Karpas-422 (cell line): ENCODE data around the gene CSNK2B. TPM values are rescaled to one million over a fixed set of nuclear protein-coding genes. Genes with fewer than 3 reads are reported as not detected.
A peak's percentile ranks its signal among the peaks of the same experiment; 100 is the strongest.

ENCODE experiments used
- DNase-seq: peaks from one replicate; pipeline ENCODE4 v3.0.0-alpha.2; 2015
- H2AFZ ChIP-seq: fragments of 200-600 bp; sonication (generic); 2 replicates; pipeline ENCODE4 v1.6.1; 2014; ENCODE audit warnings: antibody characterized with exemption, low read length, mixed read lengths
- H3K27ac ChIP-seq: fragments of 200-600 bp; sonication (generic); 2 replicates; pipeline ENCODE4 v1.5.1; 2014; ENCODE audit warnings: mild to moderate bottlenecking, low read length, moderate library complexity
- H3K27me3 ChIP-seq: fragments of 200-600 bp; sonication (generic); 2 replicates; pipeline ENCODE4 v1.6.1; 2014; ENCODE audit warnings: low read length, mixed read lengths
- H3K36me3 ChIP-seq: fragments of 200-600 bp; sonication (generic); 2 replicates; pipeline ENCODE4 v1.6.1; 2014; ENCODE audit warnings: low read length, mixed read lengths; ENCODE audit not compliant: insufficient read depth
- H3K4me1 ChIP-seq: fragments of 200-600 bp; sonication (generic); 2 replicates; pipeline ENCODE4 v1.6.1; 2014; ENCODE audit warnings: mild to moderate bottlenecking, low read length, mixed read lengths
- H3K4me2 ChIP-seq: fragments of 200-600 bp; sonication (generic); 2 replicates; pipeline ENCODE4 v1.6.1; 2014; ENCODE audit warnings: low read length, low read depth, mild to moderate bottlenecking; ENCODE audit not compliant: poor library complexity, severe bottlenecking
- H3K4me3 ChIP-seq: fragments of 200-600 bp; sonication (generic); 2 replicates; pipeline ENCODE4 v1.5.1; 2014; ENCODE audit warnings: mild to moderate bottlenecking, antibody characterized with exemption, low read length, mixed read lengths
- H3K79me2 ChIP-seq: fragments of 200-600 bp; sonication (generic); 2 replicates; pipeline ENCODE4 v1.6.1; 2014; ENCODE audit warnings: mild to moderate bottlenecking, low read length, mixed read lengths
- H3K9ac ChIP-seq: fragments of 200-600 bp; sonication (generic); 2 replicates; pipeline ENCODE4 v1.6.0; 2014; ENCODE audit warnings: low read length
- H3K9me2 ChIP-seq: fragments of 200-600 bp; sonication (generic), shearing (Covaris generic); replicated peaks from 2 replicates; pipeline ENCODE4 v1.6.0; 2014; ENCODE audit warnings: mild to moderate bottlenecking, low read length, moderate library complexity; ENCODE audit not compliant: insufficient read depth
- H3K9me3 ChIP-seq: fragments of 300-700, 200-600 bp; sonication (generic); 2 replicates; pipeline ENCODE4 v1.6.1; 2014; ENCODE audit warnings: low read length, mixed read lengths
- H4K20me1 ChIP-seq: fragments of 200-600 bp; sonication (generic); 2 replicates; pipeline ENCODE4 v1.6.1; 2014; ENCODE audit warnings: mild to moderate bottlenecking, antibody characterized with exemption, low read length, low read depth; ENCODE audit not compliant: insufficient read depth
- total RNA-seq: library from RNA; depleted of rRNA; stranded (reverse); fragments of >200 nt; shearing (Covaris generic); gene quantifications from 2 replicates; pipeline ENCODE4 v1.2.3, GENCODE V29; 2014; ENCODE audit warnings: low replicate concordance

CSNK2B gene
- total RNA-seq, 1 experiment from 2014 or later: 212 TPM

GRCh38 chr6:31689249-31690110 lies 23.6 kb downstream of the CSNK2B start:
- no peak overlapping the region for H2AFZ ChIP-seq
- no peaks in the 10 kb centered on the region for H3K27me3 ChIP-seq
- no peak overlapping the region for H3K4me3 ChIP-seq
- no peak overlapping the region for H3K9ac ChIP-seq
- no peak overlapping the region for H3K4me2 ChIP-seq
- peak overlapping the region; percentile 36 for H3K27ac ChIP-seq
- H3K9me2 ChIP-seq: no peaks in the 10 kb centered on the region
- DNase-seq: no peak
- peaks cover 13% of the 10 kb centered on the region for H3K4me1 ChIP-seq
- H3K36me3 ChIP-seq: peaks cover 11% of the 10 kb centered on the region; the same call in 1 of the 2 replicates
- H4K20me1 ChIP-seq: no peaks in the 10 kb centered on the region
- H3K9me3 ChIP-seq: no peaks in the 10 kb centered on the region
- H3K79me2 ChIP-seq: no peaks in the 10 kb centered on the region

DNA sequence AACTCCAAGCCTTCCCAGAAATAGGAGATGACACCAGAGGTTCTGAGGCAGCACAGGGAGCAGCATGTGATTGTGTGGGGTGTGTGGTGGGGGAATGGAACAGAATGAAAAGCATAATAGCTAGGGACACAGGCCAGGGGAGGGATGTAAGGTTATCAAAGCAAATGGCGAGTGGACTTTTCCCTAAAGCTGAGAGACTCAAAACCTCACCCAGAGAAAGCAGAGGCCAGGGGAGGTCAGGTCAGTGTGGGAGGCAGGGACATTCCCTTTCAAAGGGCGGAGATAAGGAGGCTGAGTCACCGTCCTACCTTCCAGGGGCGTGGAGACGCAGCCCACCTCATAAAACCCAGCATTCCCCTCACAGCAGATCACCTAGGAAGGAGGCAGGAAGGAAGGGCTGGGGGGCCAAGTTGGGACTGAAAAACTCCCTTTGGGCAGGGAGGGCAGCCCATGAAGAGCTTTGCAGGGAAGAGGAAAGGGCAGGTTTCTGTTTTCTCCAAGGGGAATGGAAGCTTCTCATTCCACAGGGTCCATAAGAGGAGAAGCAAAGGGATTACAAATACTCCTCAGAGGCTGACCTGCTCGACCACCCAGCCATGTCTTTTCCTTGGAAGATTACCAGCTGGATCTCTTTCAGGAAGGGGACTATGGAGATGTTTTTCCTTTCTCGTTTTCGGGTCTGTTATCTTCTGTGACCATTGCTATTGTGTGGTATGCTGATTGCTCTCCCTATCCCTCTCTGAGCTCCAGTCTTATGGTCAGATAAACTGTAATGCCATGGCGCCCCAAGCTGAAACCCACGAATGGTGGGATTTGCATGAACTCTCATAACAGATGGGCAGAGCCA lies 24.6 kb downstream of the CSNK2B start:
- no peak overlapping the region for H3K27ac ChIP-seq

DNA sequence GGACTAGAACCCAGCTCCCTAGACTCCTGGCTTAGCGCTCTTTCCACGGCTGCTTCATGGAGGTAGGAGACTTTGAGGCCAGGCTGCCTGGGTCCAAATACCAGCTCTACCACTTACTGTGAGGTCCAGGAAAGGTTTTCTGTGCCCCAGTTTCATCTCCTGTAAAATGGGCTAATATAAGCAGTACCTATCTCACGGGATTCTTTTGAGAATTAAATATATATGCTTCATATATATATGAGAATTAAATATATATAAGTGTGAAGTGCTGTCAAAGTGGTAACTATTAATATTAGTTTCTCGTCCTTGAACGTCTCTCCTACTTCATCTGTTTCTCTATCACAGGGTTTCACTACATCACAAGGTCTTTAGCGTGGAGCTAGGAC lies 25.2 kb downstream of the CSNK2B start:
- Histone ChIP-seq H3K9me2 (no peaks in the 10 kb centered on the region), H4K20me1 (no peaks in the 10 kb centered on the region), H3K27ac (no peak overlapping the region), H2AFZ (no peak overlapping the region), H3K27me3 (no peaks in the 10 kb centered on the region), H3K79me2 (no peaks in the 10 kb centered on the region), H3K4me3 (no peak overlapping the region), H3K4me1 (peaks cover 13% of the 10 kb centered on the region), H3K4me2 (no peak overlapping the region), H3K36me3 (peaks cover 11% of the 10 kb centered on the region; the same call in 1 of the 2 replicates), H3K9ac (no peak overlapping the region), H3K9me3 (no peaks in the 10 kb centered on the region)
- no peak for DNase-seq

More for the DNA sequence above, 24.6 kb downstream of the CSNK2B start:
- H4K20me1 ChIP-seq: no peaks in the 10 kb centered on the region
- H3K9me2 ChIP-seq: no peaks in the 10 kb centered on the region
- no peaks in the 10 kb centered on the region for H3K9me3 ChIP-seq
- DNase-seq: no peak
- H3K4me2 ChIP-seq: no peak overlapping the region
- peaks cover 11% of the 10 kb centered on the region; the same call in 1 of the 2 replicates for H3K36me3 ChIP-seq
- peaks cover 13% of the 10 kb centered on the region for H3K4me1 ChIP-seq
- H3K79me2 ChIP-seq: no peaks in the 10 kb centered on the region
- no peak overlapping the region for H3K9ac ChIP-seq
- no peak overlapping the region for H3K4me3 ChIP-seq
- H2AFZ ChIP-seq: no peak overlapping the region
- H3K27me3 ChIP-seq: no peaks in the 10 kb centered on the region

GRCh38 chr6:31691564-31692108 lies 25.8 kb downstream of the CSNK2B start:
- Histone ChIP-seq H3K27me3 (no peaks in the 10 kb centered on the region), H2AFZ (no peak overlapping the region), H3K27ac (no peak overlapping the region), H4K20me1 (no peaks in the 10 kb centered on the region), H3K36me3 (peaks cover 11% of the 10 kb centered on the region; the same call in 1 of the 2 replicates), H3K4me3 (no peak overlapping the region), H3K9ac (no peak overlapping the region), H3K9me2 (no peaks in the 10 kb centered on the region), H3K4me2 (no peak overlapping the region), H3K9me3 (no peaks in the 10 kb centered on the region), H3K79me2 (no peaks in the 10 kb centered on the region), H3K4me1 (peaks cover 13% of the 10 kb centered on the region)
- no peak for DNase-seq

DNA sequence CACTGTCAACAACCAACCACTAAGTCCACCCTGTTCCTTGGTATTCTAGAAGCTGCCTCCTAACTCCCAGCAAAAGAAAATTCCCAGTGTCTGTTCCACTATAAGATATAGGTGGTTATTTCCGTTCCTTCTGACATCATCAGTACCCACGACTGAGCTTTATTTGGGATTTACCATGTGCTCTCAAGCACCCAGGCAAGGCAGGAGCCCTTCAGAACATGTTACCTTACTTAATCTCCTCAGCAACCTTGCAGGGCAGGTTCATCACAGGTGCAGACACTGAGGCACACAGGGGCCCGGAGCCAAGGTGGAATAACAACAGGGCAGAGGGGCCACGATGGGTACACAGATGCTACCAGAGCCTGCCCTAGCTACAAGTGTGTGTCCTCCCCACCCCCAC lies 26.5 kb downstream of the CSNK2B start:
- Histone ChIP-seq H3K4me3 (no peak overlapping the region), H3K9me2 (no peaks in the 10 kb centered on the region), H3K36me3 (peaks cover 11% of the 10 kb centered on the region; the same call in 1 of the 2 replicates), H3K4me2 (no peak overlapping the region), H4K20me1 (no peaks in the 10 kb centered on the region), H3K9me3 (no peaks in the 10 kb centered on the region), H3K4me1 (peaks cover 13% of the 10 kb centered on the region), H2AFZ (no peak overlapping the region), H3K9ac (no peak overlapping the region), H3K27me3 (no peaks in the 10 kb centered on the region), H3K27ac (no peak overlapping the region), H3K79me2 (no peaks in the 10 kb centered on the region)
- DNase-seq: no peak

DNA sequence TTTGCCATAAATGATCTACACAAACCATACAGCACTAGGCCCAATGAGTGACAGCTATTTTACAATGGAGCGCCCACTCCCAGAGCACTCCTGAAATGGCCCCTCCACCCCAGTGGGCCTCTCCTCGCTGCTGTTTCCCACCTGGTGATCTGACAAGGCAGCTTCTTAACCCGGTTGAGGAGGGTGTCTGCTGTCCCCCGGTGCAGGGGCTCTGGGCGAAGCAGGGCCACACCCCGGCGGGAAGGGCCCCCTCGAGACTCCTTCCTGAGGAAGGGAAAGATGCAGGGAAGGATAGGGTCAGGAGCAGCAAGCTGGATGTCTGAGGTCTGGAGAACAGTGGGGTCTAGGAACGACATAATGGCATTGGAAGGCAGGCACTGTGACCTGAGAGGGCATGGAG lies 27.0 kb downstream of the CSNK2B start:
- no peaks in the 10 kb centered on the region for H3K9me2 ChIP-seq
- peaks cover 11% of the 10 kb centered on the region; the same call in 1 of the 2 replicates for H3K36me3 ChIP-seq
- H3K9ac ChIP-seq: no peak overlapping the region
- peaks cover 17% of the 10 kb centered on the region for H3K4me1 ChIP-seq
- no peak overlapping the region for H3K4me2 ChIP-seq
- no peak overlapping the region for H3K4me3 ChIP-seq
- no peak for DNase-seq
- H3K9me3 ChIP-seq: no peaks in the 10 kb centered on the region
- no peaks in the 10 kb centered on the region for H3K27me3 ChIP-seq
- H2AFZ ChIP-seq: no peak overlapping the region
- H3K27ac ChIP-seq: no peak overlapping the region
- H3K79me2 ChIP-seq: no peaks in the 10 kb centered on the region
- no peaks in the 10 kb centered on the region for H4K20me1 ChIP-seq

DNA sequence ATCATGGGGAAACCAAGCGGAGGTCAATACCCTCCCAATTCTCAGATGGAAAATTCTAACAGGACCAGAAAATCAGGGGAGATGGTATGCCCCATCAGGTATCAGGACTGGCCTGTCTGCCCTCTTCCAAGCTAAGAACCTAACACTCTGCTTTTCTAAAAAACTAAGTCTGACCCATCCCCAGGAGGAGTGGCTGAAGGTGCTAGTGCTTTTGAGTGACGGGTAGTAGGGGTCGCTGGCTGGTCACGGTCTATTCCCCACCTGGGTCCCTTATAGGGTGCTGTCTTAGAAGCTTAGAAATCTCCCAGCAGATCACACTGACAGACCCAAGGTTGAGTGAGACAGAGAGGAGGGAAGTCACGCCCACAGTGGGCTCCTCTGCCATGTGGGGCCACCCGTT lies 27.7 kb downstream of the CSNK2B start:
- Histone ChIP-seq H3K9me3 (no peaks in the 10 kb centered on the region), H3K79me2 (no peaks in the 10 kb centered on the region), H3K9me2 (no peaks in the 10 kb centered on the region), H2AFZ (no peak overlapping the region), H3K9ac (no peak overlapping the region), H3K36me3 (peaks cover 8% of the 10 kb centered on the region; the same call in 1 of the 2 replicates), H3K4me3 (no peak overlapping the region), H3K4me1 (peaks cover 20% of the 10 kb centered on the region), H4K20me1 (no peaks in the 10 kb centered on the region), H3K27ac (no peak overlapping the region), H3K27me3 (no peaks in the 10 kb centered on the region), H3K4me2 (no peak overlapping the region)
- DNase-seq: no peak

DNA sequence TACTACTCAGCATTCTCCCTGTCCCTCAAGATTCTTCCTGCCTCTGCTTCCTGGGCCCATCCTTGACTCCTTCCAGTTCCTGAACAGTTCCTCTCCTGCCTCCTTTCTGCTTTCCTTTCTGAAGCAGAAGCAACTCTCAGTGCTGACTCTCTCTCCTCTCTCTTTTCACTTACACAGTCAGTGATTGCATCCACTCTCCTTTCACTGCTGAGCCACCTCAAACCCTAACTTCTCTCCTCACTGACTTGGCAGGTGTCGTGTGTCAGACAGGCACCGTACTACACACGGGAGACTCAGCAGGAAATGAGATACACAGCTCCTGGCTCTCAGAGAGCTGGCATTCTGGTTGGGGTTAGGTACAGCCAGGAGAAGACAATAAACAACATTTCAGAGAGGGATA lies 31.7 kb downstream of the CSNK2B start:
- Histone ChIP-seq H3K27ac (peak overlapping the region; percentile 12; the same call in 1 of the 2 replicates), H3K27me3 (no peaks in the 10 kb centered on the region), H4K20me1 (no peaks in the 10 kb centered on the region), H3K36me3 (no peaks in the 10 kb centered on the region; the same call in 1 of the 2 replicates), H3K4me1 (peaks cover 26% of the 10 kb centered on the region), H3K4me3 (no peak overlapping the region), H3K9me3 (no peaks in the 10 kb centered on the region), H3K4me2 (no peak overlapping the region), H3K9me2 (no peaks in the 10 kb centered on the region), H3K79me2 (peaks cover 23% of the 10 kb centered on the region), H2AFZ (no peak overlapping the region), H3K9ac (no peak overlapping the region)
- DNase-seq: no peak
